HG03045 (cell line): ENCODE data around the gene AHNAK.
"Not testable (repeated sequence)": the region's sequence is repeated elsewhere in the genome, so short reads cannot be mapped to it uniquely, and the experiment has no call there.

Experiments used
- ATAC-seq: cut with Tn5 transposase; IDR thresholded peaks from one replicate; pipeline ENCODE4 v1.9.1; 2021; ENCODE audit warnings: mild to moderate bottlenecking, moderate library complexity; ENCODE audit not compliant: unreplicated experiment

Gene AHNAK

GRCh38 chr11:62392506-62392905 is 154.1 kb downstream of the AHNAK start:
- ATAC-seq: no peak

- ATAC-seq: no peak
These were observed 154.8 kb downstream of the AHNAK start for GRCh38 chr11:62391642-62392425.

GRCh38 chr11:62390722-62391121 is 155.9 kb downstream of the AHNAK start:
- no peak for ATAC-seq

GRCh38 chr11:62390237-62390636 is 156.4 kb downstream of the AHNAK start:
- ATAC-seq: no peak

- ATAC-seq: no peak
These were observed 157.6 kb downstream of the AHNAK start for GRCh38 chr11:62388999-62389398.

- ATAC-seq: no peak
These were observed 159.2 kb downstream of the AHNAK start for GRCh38 chr11:62387381-62387780.

- not testable (repeated sequence) for ATAC-seq
These were observed 160.5 kb downstream of the AHNAK start for GRCh38 chr11:62386083-62386482.

GRCh38 chr11:62383822-62384221 is 162.8 kb downstream of the AHNAK start:
- ATAC-seq: no peak
